Measurements from ENCODE around the gene EMID1.

EMID1 gene

DNA sequence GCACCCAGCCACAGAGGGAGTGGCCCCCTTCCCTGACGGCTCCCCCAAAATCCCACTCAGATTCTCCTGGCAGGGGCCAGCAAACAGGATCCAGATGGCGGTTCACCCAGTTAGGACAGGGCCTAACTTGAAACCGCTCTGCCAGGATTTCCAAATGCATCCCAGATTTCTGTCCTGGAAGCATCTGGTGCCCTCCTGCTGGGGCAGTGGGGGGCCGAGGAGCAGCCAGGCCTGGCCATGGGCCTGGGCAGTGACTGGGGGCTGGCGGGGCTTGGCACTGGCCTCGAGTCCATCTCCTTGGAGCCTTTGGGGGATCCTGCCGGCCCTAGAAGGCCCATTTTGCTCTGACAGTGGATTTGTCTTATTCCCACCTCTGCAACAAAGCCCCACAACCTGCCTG lies 17.9 kb upstream of the EMID1 start:
- DNase-seq (ENCODE audit: extremely low read depth, insufficient read length) = no peak
- TF ChIP-seq, protein P1, sequence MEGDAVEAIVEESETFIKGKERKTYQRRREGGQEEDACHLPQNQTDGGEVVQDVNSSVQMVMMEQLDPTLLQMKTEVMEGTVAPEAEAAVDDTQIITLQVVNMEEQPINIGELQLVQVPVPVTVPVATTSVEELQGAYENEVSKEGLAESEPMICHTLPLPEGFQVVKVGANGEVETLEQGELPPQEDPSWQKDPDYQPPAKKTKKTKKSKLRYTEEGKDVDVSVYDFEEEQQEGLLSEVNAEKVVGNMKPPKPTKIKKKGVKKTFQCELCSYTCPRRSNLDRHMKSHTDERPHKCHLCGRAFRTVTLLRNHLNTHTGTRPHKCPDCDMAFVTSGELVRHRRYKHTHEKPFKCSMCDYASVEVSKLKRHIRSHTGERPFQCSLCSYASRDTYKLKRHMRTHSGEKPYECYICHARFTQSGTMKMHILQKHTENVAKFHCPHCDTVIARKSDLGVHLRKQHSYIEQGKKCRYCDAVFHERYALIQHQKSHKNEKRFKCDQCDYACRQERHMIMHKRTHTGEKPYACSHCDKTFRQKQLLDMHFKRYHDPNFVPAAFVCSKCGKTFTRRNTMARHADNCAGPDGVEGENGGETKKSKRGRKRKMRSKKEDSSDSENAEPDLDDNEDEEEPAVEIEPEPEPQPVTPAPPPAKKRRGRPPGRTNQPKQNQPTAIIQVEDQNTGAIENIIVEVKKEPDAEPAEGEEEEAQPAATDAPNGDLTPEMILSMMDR (IDR thresholded peaks at IDR 0.05; ENCODE audit: insufficient read depth, low read length, poor library complexity, severe bottlenecking) = no peak
- Histone ChIP-seq H3K27me3 (replicated peaks; ENCODE audit: control insufficient read depth, insufficient read depth, low read length) (no peaks in the 10 kb centered on the region), H3K4me3 (replicated peaks; ENCODE audit: low read depth, low read length) (no peak overlapping the region), H3K36me3 (ENCODE audit: control insufficient read depth, insufficient read depth, low read length) (no peaks in the 10 kb centered on the region)

DNA sequence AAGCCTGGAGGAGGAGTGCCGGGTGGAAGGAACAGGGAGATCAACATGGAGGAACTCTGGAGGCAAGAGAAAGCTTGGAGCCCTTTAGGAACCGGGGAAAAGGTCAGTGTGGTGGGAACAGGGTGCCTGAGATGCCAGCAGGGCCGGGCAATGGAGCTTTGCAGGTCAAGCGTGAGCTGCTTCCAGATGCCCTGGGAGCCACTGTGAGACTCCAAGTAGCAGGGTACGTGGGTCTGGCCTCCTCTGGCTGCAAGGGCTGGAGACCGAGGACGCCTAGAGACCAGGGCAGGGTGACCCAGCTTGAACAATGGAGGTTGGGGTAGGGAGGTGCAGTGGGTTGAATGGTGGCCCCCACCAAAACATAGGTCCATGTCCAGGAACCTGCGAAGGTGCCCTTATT lies 15.6 kb upstream of the EMID1 start:
- TF ChIP-seq, protein P1 (IDR thresholded peaks at IDR 0.05; ENCODE audit: insufficient read depth, low read length, poor library complexity, severe bottlenecking) = no peak
- H3K4me3 ChIP-seq (replicated peaks; ENCODE audit: low read depth, low read length) = no peak overlapping the region

DNA sequence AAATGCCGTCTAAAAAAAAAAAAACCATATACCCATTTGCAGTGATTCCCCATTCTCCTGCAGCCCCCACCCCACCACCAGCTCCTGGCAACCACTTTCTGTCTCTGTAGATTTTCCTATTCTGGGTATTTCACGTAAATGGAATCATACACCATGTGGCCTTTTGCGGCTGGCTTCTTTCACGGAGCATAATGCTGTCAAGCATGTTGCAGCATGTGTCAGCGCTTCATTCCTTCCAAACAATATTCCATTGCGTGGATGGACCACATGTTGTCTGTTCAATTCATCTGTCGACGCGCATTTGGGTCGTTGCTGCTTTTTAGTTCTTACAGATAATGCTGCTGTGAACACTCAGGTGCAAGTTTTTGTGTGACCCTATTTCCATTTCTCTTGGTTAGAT lies 14.8 kb upstream of the EMID1 start:
- no peaks in the 10 kb centered on the region for H3K36me3 ChIP-seq (ENCODE audit: control insufficient read depth, insufficient read depth, low read length)
- H3K4me3 ChIP-seq (replicated peaks; ENCODE audit: low read depth, low read length) = no peak overlapping the region
- no peak for DNase-seq (ENCODE audit: extremely low read depth, insufficient read length)
- H3K27me3 ChIP-seq (replicated peaks; ENCODE audit: control insufficient read depth, insufficient read depth, low read length) = no peaks in the 10 kb centered on the region
- TF ChIP-seq, protein P1 (IDR thresholded peaks at IDR 0.05; ENCODE audit: insufficient read depth, low read length, poor library complexity, severe bottlenecking) = no peak

More for the DNA sequence above, 15.6 kb upstream of the EMID1 start:
- Histone ChIP-seq H3K36me3 (ENCODE audit: control insufficient read depth, insufficient read depth, low read length) (no peaks in the 10 kb centered on the region), H3K27me3 (replicated peaks; ENCODE audit: control insufficient read depth, insufficient read depth, low read length) (no peaks in the 10 kb centered on the region)
- no peak for DNase-seq (ENCODE audit: extremely low read depth, insufficient read length)

DNA sequence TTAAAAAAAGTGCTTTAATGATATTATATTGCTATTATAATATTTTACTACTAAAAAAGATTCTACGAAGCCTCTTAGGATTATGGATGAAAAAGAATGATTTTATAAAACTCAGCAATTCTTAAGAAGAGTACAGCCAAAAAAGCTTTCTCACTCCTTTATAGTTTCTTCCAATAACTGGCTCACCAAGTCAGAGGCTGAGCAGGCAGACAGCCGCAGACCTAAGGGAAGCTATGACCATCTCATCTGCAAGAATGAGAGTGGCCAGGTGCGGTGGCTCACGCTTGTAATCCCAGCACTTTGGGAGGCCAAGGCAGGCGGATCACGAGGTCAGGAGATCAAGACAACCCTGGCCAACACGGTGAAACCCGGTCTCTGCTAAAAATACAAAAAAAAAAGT lies 12.7 kb upstream of the EMID1 start:
- no peaks in the 10 kb centered on the region for H3K27me3 ChIP-seq (replicated peaks; ENCODE audit: control insufficient read depth, insufficient read depth, low read length)
- no peaks in the 10 kb centered on the region for H3K36me3 ChIP-seq (ENCODE audit: control insufficient read depth, insufficient read depth, low read length)
- no peak overlapping the region for H3K4me3 ChIP-seq (replicated peaks; ENCODE audit: low read depth, low read length)
- no peak for DNase-seq (ENCODE audit: extremely low read depth, insufficient read length)
- TF ChIP-seq, protein P1 (IDR thresholded peaks at IDR 0.05; ENCODE audit: insufficient read depth, low read length, poor library complexity, severe bottlenecking) = no peak

DNA sequence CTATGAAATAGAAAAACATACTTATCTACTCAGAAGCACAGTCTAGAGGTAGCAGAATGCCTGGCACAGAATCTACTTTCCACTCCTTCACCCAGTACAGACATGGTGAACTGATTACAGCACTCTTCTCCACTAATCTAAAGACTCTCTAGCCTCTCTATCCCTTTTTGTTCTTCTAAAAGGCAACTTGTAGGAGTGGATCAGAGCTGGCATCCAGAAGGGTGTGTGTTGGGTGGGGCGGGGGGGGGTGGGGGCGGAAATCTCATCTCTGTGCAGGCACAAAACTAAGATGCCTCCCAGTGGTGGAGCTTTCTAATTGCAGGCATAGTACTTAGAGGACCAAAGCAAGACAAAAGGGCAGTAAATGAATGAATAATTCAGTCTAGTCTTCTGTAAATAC lies 11.5 kb upstream of the EMID1 start:
- no peaks in the 10 kb centered on the region for H3K36me3 ChIP-seq (ENCODE audit: control insufficient read depth, insufficient read depth, low read length)
- DNase-seq (ENCODE audit: extremely low read depth, insufficient read length) = no peak
- no peaks in the 10 kb centered on the region for H3K27me3 ChIP-seq (replicated peaks; ENCODE audit: control insufficient read depth, insufficient read depth, low read length)
- no peak overlapping the region for H3K4me3 ChIP-seq (replicated peaks; ENCODE audit: low read depth, low read length)
- TF ChIP-seq, protein P1 (IDR thresholded peaks at IDR 0.05; ENCODE audit: insufficient read depth, low read length, poor library complexity, severe bottlenecking) = peak; percentile 17
